ENCODE results near the gene FN1. TPM values are rescaled to one million over a fixed set of nuclear protein-coding genes. Genes with fewer than 3 reads are reported as not detected.

The FN1 gene
- total RNA-seq, 2 donors from 2014 or later, result 84.2 to 257 TPM

DNA sequence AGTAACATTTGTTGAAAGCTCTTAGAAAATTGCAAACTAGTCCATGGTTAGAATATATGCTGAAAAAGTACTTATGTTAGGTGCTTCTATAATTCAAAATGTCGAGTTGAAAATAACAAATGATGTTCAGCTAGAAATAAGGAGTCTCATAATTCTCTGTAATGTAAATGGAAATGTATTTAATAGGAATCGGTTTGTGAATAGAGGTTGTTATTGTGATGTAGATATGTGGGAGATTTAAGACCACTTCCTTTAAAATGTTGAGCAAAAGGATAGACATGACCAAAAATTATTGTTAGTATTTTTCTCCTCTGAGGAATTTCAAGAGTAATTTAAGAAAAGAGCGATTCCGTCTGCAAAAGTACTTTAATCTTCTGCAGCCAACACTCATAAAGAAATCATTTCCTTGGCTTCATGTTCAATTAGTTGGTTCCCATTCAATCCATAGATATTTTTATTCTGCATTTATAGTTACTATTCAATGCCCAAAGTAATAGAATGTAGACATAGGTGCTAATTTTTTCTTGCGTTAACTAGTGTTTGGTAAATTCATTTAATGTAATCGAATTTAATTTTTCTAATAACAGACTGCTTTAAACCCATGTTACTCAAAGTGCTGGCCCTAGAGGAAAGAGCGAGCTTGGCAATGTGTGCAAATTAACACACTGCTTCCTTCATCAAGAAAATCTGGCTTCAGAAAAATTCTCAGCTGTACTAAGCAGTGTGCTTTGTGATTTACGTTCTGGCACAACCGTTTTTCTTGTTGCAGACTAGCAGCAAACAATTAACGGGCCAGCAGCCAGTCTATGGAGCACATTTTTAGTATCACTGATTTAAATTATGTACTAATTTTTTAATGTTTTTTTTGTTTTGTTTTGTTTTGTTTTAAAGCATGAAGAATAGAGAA is 32.2 kb downstream of the FN1 start:
- 65% methylated on average over 10 of the region's 10 CpGs for WGBS
- DNase-seq (ENCODE audit: low spot score), result no peak
- H3K27ac ChIP-seq, result no peak overlapping the region

GRCh38 chr2:215401896-215402379 is 33.9 kb downstream of the FN1 start:
- no peaks in the 10 kb centered on the region for H3K9me3 ChIP-seq
- no peak overlapping the region for H3K4me3 ChIP-seq
- H3K4me1 ChIP-seq (replicated peaks), result no peaks in the 10 kb centered on the region
- TF ChIP-seq, protein P1, sequence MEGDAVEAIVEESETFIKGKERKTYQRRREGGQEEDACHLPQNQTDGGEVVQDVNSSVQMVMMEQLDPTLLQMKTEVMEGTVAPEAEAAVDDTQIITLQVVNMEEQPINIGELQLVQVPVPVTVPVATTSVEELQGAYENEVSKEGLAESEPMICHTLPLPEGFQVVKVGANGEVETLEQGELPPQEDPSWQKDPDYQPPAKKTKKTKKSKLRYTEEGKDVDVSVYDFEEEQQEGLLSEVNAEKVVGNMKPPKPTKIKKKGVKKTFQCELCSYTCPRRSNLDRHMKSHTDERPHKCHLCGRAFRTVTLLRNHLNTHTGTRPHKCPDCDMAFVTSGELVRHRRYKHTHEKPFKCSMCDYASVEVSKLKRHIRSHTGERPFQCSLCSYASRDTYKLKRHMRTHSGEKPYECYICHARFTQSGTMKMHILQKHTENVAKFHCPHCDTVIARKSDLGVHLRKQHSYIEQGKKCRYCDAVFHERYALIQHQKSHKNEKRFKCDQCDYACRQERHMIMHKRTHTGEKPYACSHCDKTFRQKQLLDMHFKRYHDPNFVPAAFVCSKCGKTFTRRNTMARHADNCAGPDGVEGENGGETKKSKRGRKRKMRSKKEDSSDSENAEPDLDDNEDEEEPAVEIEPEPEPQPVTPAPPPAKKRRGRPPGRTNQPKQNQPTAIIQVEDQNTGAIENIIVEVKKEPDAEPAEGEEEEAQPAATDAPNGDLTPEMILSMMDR (IDR thresholded peaks at IDR 0.05), result no peak
- TF ChIP-seq POLR2AphosphoS5 (IDR thresholded peaks at IDR 0.05) (no peak), POLR2A (IDR thresholded peaks at IDR 0.05) (no peak)
- WGBS, result 40% methylated on average over 3 of the region's 3 CpGs
- H3K36me3 ChIP-seq, result no peaks in the 10 kb centered on the region
- DNase-seq (ENCODE audit: low spot score), result no peak
- intact Hi-C loops (cut with DNase I), result no loop called here
- no peak overlapping the region for H3K27ac ChIP-seq
- no peaks in the 10 kb centered on the region for H3K27me3 ChIP-seq (replicated peaks; ENCODE audit: insufficient read depth)

More for the DNA sequence above, 32.2 kb downstream of the FN1 start:
- Histone ChIP-seq H3K4me1 (replicated peaks) (no peaks in the 10 kb centered on the region), H3K4me3 (no peak overlapping the region), H3K27me3 (replicated peaks; ENCODE audit: insufficient read depth) (no peaks in the 10 kb centered on the region), H3K36me3 (no peaks in the 10 kb centered on the region), H3K9me3 (no peaks in the 10 kb centered on the region)
- intact Hi-C loops (cut with DNase I), result no loop called here
- TF ChIP-seq POLR2AphosphoS5 (IDR thresholded peaks at IDR 0.05), result no peak
- no peak for TF ChIP-seq POLR2A (IDR thresholded peaks at IDR 0.05)
- TF ChIP-seq, protein P1 (IDR thresholded peaks at IDR 0.05), result no peak

DNA sequence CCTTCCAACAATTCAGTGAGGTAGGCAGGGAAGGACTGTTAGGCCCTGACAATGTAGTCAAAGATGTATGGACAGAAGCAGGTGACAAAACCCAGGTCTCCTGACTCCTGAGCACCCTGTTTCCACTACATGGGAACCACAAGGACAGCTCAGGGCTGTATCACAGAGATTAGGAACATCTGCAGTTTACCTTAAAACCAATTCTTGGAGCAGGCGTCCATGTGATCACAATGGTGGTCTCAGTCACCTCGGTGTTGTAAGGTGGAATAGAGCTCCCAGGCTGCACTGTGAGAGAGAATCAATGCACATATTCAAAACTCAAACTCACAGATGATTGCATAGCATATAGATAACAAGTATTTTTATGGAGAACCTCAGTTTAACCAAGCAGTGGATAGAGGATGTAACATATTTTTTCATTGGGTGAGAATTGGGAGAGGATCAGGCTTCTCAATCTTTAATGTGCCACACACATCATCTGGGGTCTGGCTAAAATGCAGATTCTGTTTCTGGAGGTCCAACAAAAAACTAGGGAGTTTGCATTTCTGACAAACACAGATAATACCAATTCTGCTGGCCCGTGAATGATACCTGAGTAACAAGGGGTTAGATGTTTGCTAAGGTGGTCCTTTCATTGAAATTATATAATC is 36.7 kb downstream of the FN1 start:
- 77% methylated on average over 3 of the region's 3 CpGs for WGBS
- Histone ChIP-seq H3K4me1 (replicated peaks) (no peaks in the 10 kb centered on the region), H3K36me3 (no peaks in the 10 kb centered on the region), H3K4me3 (no peak overlapping the region), H3K9me3 (no peaks in the 10 kb centered on the region), H3K27ac (peak overlapping the region in 1 of 2 donors; percentile 28), H3K27me3 (replicated peaks; ENCODE audit: insufficient read depth) (no peaks in the 10 kb centered on the region)
- TF ChIP-seq, protein P1 (IDR thresholded peaks at IDR 0.05), result no peak
- TF ChIP-seq POLR2AphosphoS5 (IDR thresholded peaks at IDR 0.05) (no peak), POLR2A (IDR thresholded peaks at IDR 0.05) (no peak)
- DNase-seq (ENCODE audit: low spot score), result no peak
- intact Hi-C loops (cut with DNase I), result no loop called here

DNA sequence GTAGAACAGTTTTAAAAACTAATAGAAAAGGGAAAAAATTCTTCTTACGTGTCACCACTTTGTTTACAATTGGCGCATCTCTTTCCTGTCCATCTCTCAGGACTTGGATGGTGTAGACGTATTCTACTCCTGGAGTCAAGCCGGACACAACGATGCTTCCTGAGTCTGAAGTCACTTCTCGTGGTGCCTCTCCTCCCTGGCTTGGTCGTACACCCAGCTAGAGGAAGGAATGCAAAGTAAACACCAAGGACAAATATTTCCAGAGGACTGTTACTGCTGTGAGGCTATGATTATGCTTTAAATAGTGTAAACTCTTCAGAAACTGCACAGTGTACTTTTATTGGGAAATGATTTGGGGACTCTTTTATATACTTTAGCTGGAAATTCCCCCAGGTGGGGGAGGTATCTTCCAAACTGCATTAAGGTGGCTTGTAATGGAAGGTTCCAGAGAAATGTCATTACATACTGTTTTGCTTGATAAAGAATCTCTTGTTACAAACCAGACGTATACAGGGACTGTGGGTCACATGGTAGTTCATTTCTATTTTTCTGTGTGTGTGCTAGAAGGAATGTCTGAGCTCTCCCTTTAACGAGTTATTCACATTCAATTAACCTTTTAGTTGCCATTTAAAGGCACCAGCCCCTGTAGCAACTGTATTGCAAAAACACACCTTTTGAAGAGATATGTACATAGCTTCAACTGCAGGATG is 38.1 kb downstream of the FN1 start:
- intact Hi-C loops (cut with DNase I), result no loop called here
- Histone ChIP-seq H3K27me3 (replicated peaks; ENCODE audit: insufficient read depth) (no peaks in the 10 kb centered on the region), H3K4me1 (replicated peaks) (no peaks in the 10 kb centered on the region), H3K36me3 (no peaks in the 10 kb centered on the region), H3K4me3 (no peak overlapping the region), H3K9me3 (no peaks in the 10 kb centered on the region), H3K27ac (peak overlapping the region in 1 of 2 donors; percentile 28)
- 36% methylated on average over 9 of the region's 9 CpGs for WGBS
- peak; percentile 42 for DNase-seq (ENCODE audit: low spot score)
- no peak for TF ChIP-seq POLR2A (IDR thresholded peaks at IDR 0.05)
- TF ChIP-seq, protein P1 (IDR thresholded peaks at IDR 0.05), result peak in 1 of 4 experiments; percentile 32
- TF ChIP-seq POLR2AphosphoS5 (IDR thresholded peaks at IDR 0.05), result peak; percentile 57

Measured in prostate gland (tissue), 2 donors.